ENCODE measurements around the gene RAD51B. TPM values are rescaled to one million over a fixed set of nuclear protein-coding genes. Genes with fewer than 3 reads are reported as not detected.

The RAD51B gene
- total and polyA plus RNA-seq, 9 of the 15 experiments (the other 6 are each of a cell fraction or from before 2014, with no cell fraction given), result 8.5 to 17.3 (median 11.3) TPM

DNA sequence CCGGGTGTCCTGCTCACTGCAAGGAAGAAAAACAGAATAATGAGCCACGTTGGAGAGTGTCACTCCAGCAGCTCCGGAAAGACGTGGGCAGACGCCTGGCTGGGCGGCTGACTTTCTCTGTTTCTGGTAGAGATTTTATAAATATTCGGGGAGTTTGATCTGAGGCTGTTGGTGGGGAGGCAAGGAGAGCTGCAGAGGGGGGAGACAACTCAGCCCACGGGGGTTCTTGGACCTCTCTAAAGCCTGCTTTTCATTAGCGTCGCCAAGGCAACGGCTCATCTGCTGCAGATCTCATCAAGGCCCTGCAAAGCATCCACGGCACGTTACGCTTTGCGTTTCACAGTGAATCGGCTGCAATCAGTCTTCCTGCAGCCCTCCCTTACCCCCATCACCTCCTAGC is 766.1 kb downstream of the RAD51B start:
- no peak overlapping the region for H3K4me3 ChIP-seq
- no peak overlapping the region for H2AFZ ChIP-seq (ENCODE audit: low read depth, low read length)
- intact Hi-C loops (cut with micrococcal nuclease) (no loop called here), in situ Hi-C loops (cut with MboI) (no loop called here)
- WGBS (ENCODE audit: insufficient coverage, low coverage, missing lambda C conversion rate), result 25% methylated on average over 10 of the region's 16 CpGs
- H3K9me3 ChIP-seq (replicated peaks; ENCODE audit: control insufficient read depth, insufficient read depth, low read depth, low read length), result no peaks in the 10 kb centered on the region
- no peaks in the 10 kb centered on the region for H3K9me1 ChIP-seq (ENCODE audit: control insufficient read depth, insufficient read depth, low read length)
- POLR2A ChIA-PET, result no interaction called here
- no peaks in the 10 kb centered on the region for H3K36me3 ChIP-seq (ENCODE audit: control insufficient read depth, insufficient read depth, low read length)
- H3K4me2 ChIP-seq (ENCODE audit: insufficient read depth, low read length), result no peak overlapping the region
- DNase-seq (ENCODE audit: extremely low read depth in 1 of 4, low spot score in 3 of 4) (no peak), ATAC-seq (no peak), FAIRE-seq (no peak)
- H3K79me2 ChIP-seq (ENCODE audit: control insufficient read depth, insufficient read depth, low read length), result no peaks in the 10 kb centered on the region
- H3K9ac ChIP-seq (ENCODE audit: insufficient read depth in 1 of 2, low read depth in 2 of 2, low read length in 2 of 2), result no peak overlapping the region
- TF ChIP-seq NFIC (IDR thresholded peaks at IDR 0.05) (no peak), RFX1 (IDR thresholded peaks at IDR 0.05) (peak; percentile 38; the same call in 1 of the 2 replicates)
- no peak overlapping the region for H3K27ac ChIP-seq (ENCODE audit: extremely low read depth, low read depth, low read length)
- H3K27me3 ChIP-seq (ENCODE audit: control insufficient read depth in 2 of 2, insufficient read depth in 2 of 2, low read length in 2 of 2), result peaks cover 0 to 6% of the 10 kb centered on the region in 2 experiments; a peak in 2 of 5 replicates
- no peaks in the 10 kb centered on the region; the same call in 1 of the 2 replicates for H4K20me1 ChIP-seq (replicated peaks; ENCODE audit: control insufficient read depth, insufficient read depth, low read length)
- no TSS peak for BruUV-seq (replicated peaks)
- no peaks in the 10 kb centered on the region for H3K4me1 ChIP-seq (replicated peaks in 1 of 2; ENCODE audit: control insufficient read depth in 2 of 2, insufficient read depth in 2 of 2, low read length in 2 of 2)
- CTCF ChIA-PET (ENCODE audit: low intra/inter-chr PET ratio), result no interaction called here

- Histone ChIP-seq H3K9ac (ENCODE audit: insufficient read depth in 1 of 2, low read depth in 2 of 2, low read length in 2 of 2) (no peak overlapping the region), H3K27me3 (ENCODE audit: control insufficient read depth in 2 of 2, insufficient read depth in 2 of 2, low read length in 2 of 2) (peaks cover 0 to 6% of the 10 kb centered on the region in 2 experiments; a peak in 2 of 5 replicates), H3K4me3 (no peak overlapping the region), H4K20me1 (replicated peaks; ENCODE audit: control insufficient read depth, insufficient read depth, low read length) (no peaks in the 10 kb centered on the region; the same call in 1 of the 2 replicates), H3K79me2 (ENCODE audit: control insufficient read depth, insufficient read depth, low read length) (no peaks in the 10 kb centered on the region), H3K9me1 (ENCODE audit: control insufficient read depth, insufficient read depth, low read length) (no peaks in the 10 kb centered on the region), H3K4me2 (ENCODE audit: insufficient read depth, low read length) (no peak overlapping the region), H3K9me3 (replicated peaks; ENCODE audit: control insufficient read depth, insufficient read depth, low read depth, low read length) (no peaks in the 10 kb centered on the region), H2AFZ (ENCODE audit: low read depth, low read length) (no peak overlapping the region), H3K4me1 (replicated peaks in 1 of 2; ENCODE audit: control insufficient read depth in 2 of 2, insufficient read depth in 2 of 2, low read length in 2 of 2) (no peaks in the 10 kb centered on the region), H3K36me3 (ENCODE audit: control insufficient read depth, insufficient read depth, low read length) (no peaks in the 10 kb centered on the region), H3K27ac (ENCODE audit: extremely low read depth, low read depth, low read length) (no peak overlapping the region)
- no peak for DNase-seq (ENCODE audit: extremely low read depth in 1 of 4, low spot score in 3 of 4)
- in situ Hi-C loops (cut with MboI) (no loop called here), intact Hi-C loops (cut with micrococcal nuclease) (no loop called here)
- ChIA-PET CTCF (ENCODE audit: low intra/inter-chr PET ratio) (interaction anchor here (0.7 kb wide), 1 partner anchor 1061 kb away, joined by 3 read pairs; no protein-coding TSS in a partner anchor), POLR2A (interaction anchor here (0.6 to 0.8 kb wide), 2 partner anchors 23 to 1196 kb away, joined by 3 read pairs; no protein-coding TSS in a partner anchor)
- no peak for FAIRE-seq
- no peak for ATAC-seq
- no TSS peak for BruUV-seq (replicated peaks)
- WGBS (ENCODE audit: insufficient coverage, low coverage, missing lambda C conversion rate), result 24% methylated on average over 7 of the region's 13 CpGs
- no peak for TF ChIP-seq ZBTB34 (CRISPR knock-in tag; IDR thresholded peaks at IDR 0.05)
- TF ChIP-seq ESRRA (IDR thresholded peaks at IDR 0.05; ENCODE audit: borderline replicate concordance, low read depth), result no peak
- TF ChIP-seq, protein P1, sequence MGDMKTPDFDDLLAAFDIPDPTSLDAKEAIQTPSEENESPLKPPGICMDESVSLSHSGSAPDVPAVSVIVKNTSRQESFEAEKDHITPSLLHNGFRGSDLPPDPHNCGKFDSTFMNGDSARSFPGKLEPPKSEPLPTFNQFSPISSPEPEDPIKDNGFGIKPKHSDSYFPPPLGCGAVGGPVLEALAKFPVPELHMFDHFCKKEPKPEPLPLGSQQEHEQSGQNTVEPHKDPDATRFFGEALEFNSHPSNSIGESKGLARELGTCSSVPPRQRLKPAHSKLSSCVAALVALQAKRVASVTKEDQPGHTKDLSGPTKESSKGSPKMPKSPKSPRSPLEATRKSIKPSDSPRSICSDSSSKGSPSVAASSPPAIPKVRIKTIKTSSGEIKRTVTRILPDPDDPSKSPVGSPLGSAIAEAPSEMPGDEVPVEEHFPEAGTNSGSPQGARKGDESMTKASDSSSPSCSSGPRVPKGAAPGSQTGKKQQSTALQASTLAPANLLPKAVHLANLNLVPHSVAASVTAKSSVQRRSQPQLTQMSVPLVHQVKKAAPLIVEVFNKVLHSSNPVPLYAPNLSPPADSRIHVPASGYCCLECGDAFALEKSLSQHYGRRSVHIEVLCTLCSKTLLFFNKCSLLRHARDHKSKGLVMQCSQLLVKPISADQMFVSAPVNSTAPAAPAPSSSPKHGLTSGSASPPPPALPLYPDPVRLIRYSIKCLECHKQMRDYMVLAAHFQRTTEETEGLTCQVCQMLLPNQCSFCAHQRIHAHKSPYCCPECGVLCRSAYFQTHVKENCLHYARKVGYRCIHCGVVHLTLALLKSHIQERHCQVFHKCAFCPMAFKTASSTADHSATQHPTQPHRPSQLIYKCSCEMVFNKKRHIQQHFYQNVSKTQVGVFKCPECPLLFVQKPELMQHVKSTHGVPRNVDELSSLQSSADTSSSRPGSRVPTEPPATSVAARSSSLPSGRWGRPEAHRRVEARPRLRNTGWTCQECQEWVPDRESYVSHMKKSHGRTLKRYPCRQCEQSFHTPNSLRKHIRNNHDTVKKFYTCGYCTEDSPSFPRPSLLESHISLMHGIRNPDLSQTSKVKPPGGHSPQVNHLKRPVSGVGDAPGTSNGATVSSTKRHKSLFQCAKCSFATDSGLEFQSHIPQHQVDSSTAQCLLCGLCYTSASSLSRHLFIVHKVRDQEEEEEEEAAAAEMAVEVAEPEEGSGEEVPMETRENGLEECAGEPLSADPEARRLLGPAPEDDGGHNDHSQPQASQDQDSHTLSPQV (IDR thresholded peaks at IDR 0.05), result no peak
- TF ChIP-seq GTF2F1 (IDR thresholded peaks at IDR 0.05; ENCODE audit: low read depth, low read length), result no peak
These were observed 767.5 kb downstream of the RAD51B start for GRCh38 chr14:68586896-68587751.

All from K562 (cell line).